ENCODE measurements around the gene SMG6. TPM values are rescaled to one million over a fixed set of nuclear protein-coding genes. Genes with fewer than 3 reads are reported as not detected.

Gene SMG6
- total and polyA plus RNA-seq, 2 donors (not counting 1 experiment from before 2014, with no cell fraction given) = 10.6 to 35.5 TPM

GRCh38 chr17:2106308-2106955 is 197.2 kb downstream of the SMG6 start:
- ATAC-seq (ENCODE audit: low read depth) (no peak), DNase-seq (no peak)
- H3K27ac ChIP-seq (ENCODE audit: low read length in 2 of 2) = no peak overlapping the region
- Mint-ChIP-seq H3K4me3 (no peak overlapping the region), H3K4me1 (peaks cover 10% of the 10 kb centered on the region), H3K27me3 (no peaks in the 10 kb centered on the region), H3K9me3 (ENCODE audit: insufficient read depth) (no peaks in the 10 kb centered on the region), H3K27ac (no peak overlapping the region)
- H3K4me1 ChIP-seq (ENCODE audit: control insufficient read depth in 2 of 2, insufficient read depth in 2 of 2, low read length in 2 of 2) = peaks cover 5 to 6% of the 10 kb centered on the region in 2 donors
- 98% methylated on average over 9 of the region's 11 CpGs for WGBS (ENCODE audit: insufficient coverage)
- no peak overlapping the region for H3K4me2 ChIP-seq (replicated peaks; ENCODE audit: low read depth, low read length, poor library complexity, severe bottlenecking)
- H2AFZ ChIP-seq (ENCODE audit: insufficient read depth, low read depth, low read length, poor library complexity, severe bottlenecking) = no peak overlapping the region
- no peaks in the 10 kb centered on the region for H4K20me1 ChIP-seq (ENCODE audit: control insufficient read depth, insufficient read depth, low read length, poor library complexity, severe bottlenecking)
- POLR2A ChIA-PET = no interaction called here
- no peak for TF ChIP-seq CTCF (IDR thresholded peaks at IDR 0.05)
- TF ChIP-seq EZH2 (IDR thresholded peaks at IDR 0.05; ENCODE audit: borderline replicate concordance, insufficient read depth, low read depth, low read length, poor library complexity, severe bottlenecking) = no peak
- H3K9me3 ChIP-seq (ENCODE audit: control extremely low read depth in 1 of 3, control insufficient read depth in 2 of 3, insufficient read depth in 1 of 3, low read length in 2 of 3) = no peaks in the 10 kb centered on the region
- CTCF ChIA-PET = interaction anchor here (1.7 kb wide), 1 partner anchor 138 kb away, joined by 6 read pairs; no protein-coding TSS in a partner anchor
- no peak overlapping the region for H3K9ac ChIP-seq (ENCODE audit: low read length)
- no peak overlapping the region for H3K4me3 ChIP-seq (ENCODE audit: control extremely low read depth in 1 of 5, extremely low read depth in 1 of 5, insufficient read depth in 1 of 5, low read depth in 2 of 5, low read length in 4 of 5)
- no peaks in the 10 kb centered on the region for H3K27me3 ChIP-seq (replicated peaks in 1 of 4; ENCODE audit: control extremely low read depth in 1 of 4, control insufficient read depth in 3 of 4, insufficient read depth in 4 of 4, low read length in 3 of 4)
- H3K36me3 ChIP-seq (replicated peaks in 1 of 2; ENCODE audit: control extremely low read depth in 1 of 2, control insufficient read depth in 1 of 2, extremely low read depth in 1 of 2, insufficient read depth in 2 of 2, low read length in 1 of 2) = no peaks in the 10 kb centered on the region
- intact Hi-C loops (cut with micrococcal nuclease) = no loop called here
- peaks cover under 1% of the 10 kb centered on the region for H3K79me2 ChIP-seq (ENCODE audit: control insufficient read depth, insufficient read depth, low read length)

DNA sequence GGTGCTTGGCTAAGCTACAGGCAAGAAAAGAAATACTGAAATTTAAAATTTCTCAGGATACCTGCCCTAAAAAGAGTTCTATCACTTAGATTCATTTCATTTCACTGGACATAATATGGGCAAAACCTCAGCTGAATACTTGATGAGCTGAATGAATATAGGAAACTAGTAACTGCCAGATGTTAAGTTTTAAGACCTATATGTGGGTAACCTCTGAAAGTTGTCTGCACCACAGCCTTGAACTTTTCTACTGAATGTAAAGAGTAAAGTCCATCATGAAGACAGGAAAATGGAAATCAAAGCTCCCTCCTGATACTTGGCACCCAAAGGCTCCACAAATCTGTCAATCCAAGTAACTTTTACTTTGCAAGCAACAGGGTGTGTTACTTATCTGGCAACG is 197.9 kb downstream of the SMG6 start:
- ChIA-PET POLR2A (no interaction called here), CTCF (interaction anchor here (1.6 kb wide), 1 partner anchor 46 kb away, joined by 4 read pairs; no protein-coding TSS in a partner anchor)
- H3K4me3 ChIP-seq (ENCODE audit: control extremely low read depth in 1 of 5, extremely low read depth in 1 of 5, insufficient read depth in 1 of 5, low read depth in 2 of 5, low read length in 4 of 5) = no peak overlapping the region
- peaks cover 7% of the 10 kb centered on the region in 2 donors for H3K4me1 ChIP-seq (ENCODE audit: control insufficient read depth in 2 of 2, insufficient read depth in 2 of 2, low read length in 2 of 2)
- Mint-ChIP-seq H3K9me3 (ENCODE audit: insufficient read depth) (no peaks in the 10 kb centered on the region), H3K4me3 (no peak overlapping the region), H3K4me1 (peaks cover 12% of the 10 kb centered on the region), H3K27ac (no peak overlapping the region), H3K27me3 (no peaks in the 10 kb centered on the region)
- H2AFZ ChIP-seq (ENCODE audit: insufficient read depth, low read depth, low read length, poor library complexity, severe bottlenecking) = no peak overlapping the region
- ATAC-seq (ENCODE audit: low read depth) (no peak), DNase-seq (no peak)
- no peak overlapping the region for H3K27ac ChIP-seq (ENCODE audit: low read length in 2 of 2)
- no peaks in the 10 kb centered on the region for H3K79me2 ChIP-seq (ENCODE audit: control insufficient read depth, insufficient read depth, low read length)
- no peaks in the 10 kb centered on the region for H4K20me1 ChIP-seq (ENCODE audit: control insufficient read depth, insufficient read depth, low read length, poor library complexity, severe bottlenecking)
- no peaks in the 10 kb centered on the region for H3K27me3 ChIP-seq (replicated peaks in 1 of 4; ENCODE audit: control extremely low read depth in 1 of 4, control insufficient read depth in 3 of 4, insufficient read depth in 4 of 4, low read length in 3 of 4)
- TF ChIP-seq EZH2 (IDR thresholded peaks at IDR 0.05; ENCODE audit: borderline replicate concordance, insufficient read depth, low read depth, low read length, poor library complexity, severe bottlenecking) (no peak), CTCF (IDR thresholded peaks at IDR 0.05) (no peak)
- intact Hi-C loops (cut with micrococcal nuclease) = no loop called here
- WGBS (ENCODE audit: insufficient coverage) = no CpG with 5 or more reads among the region's 1 CpG
- no peaks in the 10 kb centered on the region for H3K36me3 ChIP-seq (replicated peaks in 1 of 2; ENCODE audit: control extremely low read depth in 1 of 2, control insufficient read depth in 1 of 2, extremely low read depth in 1 of 2, insufficient read depth in 2 of 2, low read length in 1 of 2)
- no peaks in the 10 kb centered on the region for H3K9me3 ChIP-seq (ENCODE audit: control extremely low read depth in 1 of 3, control insufficient read depth in 2 of 3, insufficient read depth in 1 of 3, low read length in 2 of 3)
- no peak overlapping the region for H3K4me2 ChIP-seq (replicated peaks; ENCODE audit: low read depth, low read length, poor library complexity, severe bottlenecking)
- H3K9ac ChIP-seq (ENCODE audit: low read length) = no peak overlapping the region

All from B cell (primary cell).